ENCODE measurements around the gene PTPRN2. TPM values are rescaled to one million over a fixed set of nuclear protein-coding genes. Genes with fewer than 3 reads are reported as not detected.

PTPRN2 gene
- total RNA-seq, 2 experiments from 2014 or later = 0.46 to 0.51 TPM

GRCh38 chr7:158010961-158011693 lies 576.5 kb downstream of the PTPRN2 start:
- Mint-ChIP-seq H3K9me3 (ENCODE audit: low read depth) (no peaks in the 10 kb centered on the region), H3K4me1 (peaks cover 14% of the 10 kb centered on the region), H3K36me3 (ENCODE audit: low read depth) (no peaks in the 10 kb centered on the region), H3K27ac (no peak overlapping the region), H3K4me3 (no peak overlapping the region), H3K27me3 (peaks cover 2% of the 10 kb centered on the region)
- no peak for ATAC-seq
- CTCF ChIA-PET = no interaction called here
- POLR2A ChIA-PET = no interaction called here
- intact Hi-C loops (cut with DNase I, micrococcal nuclease) = no loop called here
- DNase-seq = no peak

GRCh38 chr7:158009886-158010285 lies 577.7 kb downstream of the PTPRN2 start:
- ATAC-seq (no peak), DNase-seq (no peak)
- Mint-ChIP-seq H3K27me3 (peaks cover 2% of the 10 kb centered on the region), H3K4me1 (peaks cover 14% of the 10 kb centered on the region), H3K27ac (no peak overlapping the region), H3K36me3 (ENCODE audit: low read depth) (no peaks in the 10 kb centered on the region), H3K4me3 (no peak overlapping the region), H3K9me3 (ENCODE audit: low read depth) (no peaks in the 10 kb centered on the region)
- CTCF ChIA-PET = no interaction called here
- intact Hi-C loops (cut with DNase I, micrococcal nuclease) = no loop called here
- POLR2A ChIA-PET = interaction anchor here (0.6 kb wide), 1 partner anchor 91 kb away, joined by 4 read pairs; no protein-coding TSS in a partner anchor

GRCh38 chr7:158008267-158008666 lies 579.4 kb downstream of the PTPRN2 start:
- CTCF ChIA-PET = no interaction called here
- Mint-ChIP-seq H3K27me3 (peaks cover 2% of the 10 kb centered on the region), H3K4me1 (peaks cover 14% of the 10 kb centered on the region), H3K36me3 (ENCODE audit: low read depth) (no peaks in the 10 kb centered on the region), H3K4me3 (no peak overlapping the region), H3K27ac (no peak overlapping the region), H3K9me3 (ENCODE audit: low read depth) (no peaks in the 10 kb centered on the region)
- DNase-seq (no peak), ATAC-seq (no peak)
- POLR2A ChIA-PET = no interaction called here
- intact Hi-C loops (cut with DNase I, micrococcal nuclease) = no loop called here

- ChIA-PET CTCF (no interaction called here), POLR2A (no interaction called here)
- Mint-ChIP-seq H3K27me3 (peaks cover 2% of the 10 kb centered on the region), H3K4me1 (peaks cover 14% of the 10 kb centered on the region), H3K4me3 (no peak overlapping the region), H3K36me3 (ENCODE audit: low read depth) (no peaks in the 10 kb centered on the region), H3K27ac (no peak overlapping the region), H3K9me3 (ENCODE audit: low read depth) (no peaks in the 10 kb centered on the region)
- ATAC-seq (no peak), DNase-seq (no peak)
- intact Hi-C loops (cut with DNase I, micrococcal nuclease) = no loop called here
Measured at GRCh38 chr7:158007697-158008257, 579.8 kb downstream of the PTPRN2 start.

GRCh38 chr7:158006841-158007696 lies 580.6 kb downstream of the PTPRN2 start:
- no peak for ATAC-seq
- Mint-ChIP-seq H3K4me1 (peaks cover 13% of the 10 kb centered on the region), H3K4me3 (no peak overlapping the region), H3K9me3 (ENCODE audit: low read depth) (no peaks in the 10 kb centered on the region), H3K27ac (no peak overlapping the region), H3K27me3 (peaks cover 2% of the 10 kb centered on the region), H3K36me3 (ENCODE audit: low read depth) (no peaks in the 10 kb centered on the region)
- no peak for DNase-seq
- intact Hi-C loops (cut with DNase I, micrococcal nuclease) = no loop called here
- POLR2A ChIA-PET = no interaction called here
- CTCF ChIA-PET = no interaction called here

GRCh38 chr7:158005531-158005930 lies 582.1 kb downstream of the PTPRN2 start:
- intact Hi-C loops (cut with DNase I, micrococcal nuclease) = no loop called here
- CTCF ChIA-PET = no interaction called here
- Mint-ChIP-seq H3K27ac (no peak overlapping the region), H3K4me1 (no peaks in the 10 kb centered on the region), H3K9me3 (ENCODE audit: low read depth) (no peaks in the 10 kb centered on the region), H3K36me3 (ENCODE audit: low read depth) (no peaks in the 10 kb centered on the region), H3K27me3 (peaks cover 2% of the 10 kb centered on the region), H3K4me3 (no peak overlapping the region)
- ATAC-seq (no peak), DNase-seq (no peak)
- POLR2A ChIA-PET = no interaction called here

GRCh38 chr7:158004123-158004490 lies 583.5 kb downstream of the PTPRN2 start:
- ATAC-seq = no peak
- Mint-ChIP-seq H3K27ac (no peak overlapping the region), H3K27me3 (peaks cover 2% of the 10 kb centered on the region), H3K36me3 (ENCODE audit: low read depth) (no peaks in the 10 kb centered on the region), H3K4me3 (no peak overlapping the region), H3K4me1 (no peaks in the 10 kb centered on the region), H3K9me3 (ENCODE audit: low read depth) (no peaks in the 10 kb centered on the region)
- CTCF ChIA-PET = interaction anchor here (0.7 kb wide), 1 partner anchor 74 kb away, joined by 3 read pairs; no protein-coding TSS in a partner anchor
- no peak for DNase-seq
- POLR2A ChIA-PET = no interaction called here
- intact Hi-C loops (cut with DNase I, micrococcal nuclease) = no loop called here

- Mint-ChIP-seq H3K4me3 (no peak overlapping the region), H3K4me1 (no peaks in the 10 kb centered on the region), H3K9me3 (ENCODE audit: low read depth) (no peaks in the 10 kb centered on the region), H3K27ac (no peak overlapping the region), H3K36me3 (ENCODE audit: low read depth) (no peaks in the 10 kb centered on the region), H3K27me3 (peaks cover 2% of the 10 kb centered on the region)
- ATAC-seq = no peak
- POLR2A ChIA-PET = no interaction called here
- DNase-seq = no peak
- intact Hi-C loops (cut with DNase I, micrococcal nuclease) = no loop called here
- CTCF ChIA-PET = no interaction called here
Measured at GRCh38 chr7:158003441-158004122, 584.0 kb downstream of the PTPRN2 start.

- no peak for ATAC-seq
- DNase-seq = no peak
- no peak overlapping the region for H3K27ac Mint-ChIP-seq
- intact Hi-C loops (cut with DNase I, micrococcal nuclease) = no loop called here
- H3K4me1 Mint-ChIP-seq = no peaks in the 10 kb centered on the region
- POLR2A ChIA-PET = no interaction called here
- CTCF ChIA-PET = no interaction called here
- H3K36me3 Mint-ChIP-seq (ENCODE audit: low read depth) = no peaks in the 10 kb centered on the region
- H3K27me3 Mint-ChIP-seq = peaks cover under 1% of the 10 kb centered on the region
- no peak overlapping the region for H3K4me3 Mint-ChIP-seq
- H3K9me3 Mint-ChIP-seq (ENCODE audit: low read depth) = no peaks in the 10 kb centered on the region
Measured at GRCh38 chr7:158002486-158003080, 585.0 kb downstream of the PTPRN2 start.

- ATAC-seq = no peak
- CTCF ChIA-PET = no interaction called here
- Mint-ChIP-seq H3K27ac (no peak overlapping the region), H3K4me3 (no peak overlapping the region), H3K27me3 (no peaks in the 10 kb centered on the region), H3K9me3 (ENCODE audit: low read depth) (no peaks in the 10 kb centered on the region), H3K36me3 (ENCODE audit: low read depth) (no peaks in the 10 kb centered on the region), H3K4me1 (no peaks in the 10 kb centered on the region)
- no peak for DNase-seq
- intact Hi-C loops (cut with DNase I, micrococcal nuclease) = no loop called here
- POLR2A ChIA-PET = no interaction called here
Measured at GRCh38 chr7:158001621-158002320, 585.9 kb downstream of the PTPRN2 start.

GRCh38 chr7:158001003-158001402 lies 586.6 kb downstream of the PTPRN2 start:
- DNase-seq = no peak
- POLR2A ChIA-PET = no interaction called here
- CTCF ChIA-PET = no interaction called here
- H3K27ac Mint-ChIP-seq = no peak overlapping the region
- no peaks in the 10 kb centered on the region for H3K4me1 Mint-ChIP-seq
- no peaks in the 10 kb centered on the region for H3K27me3 Mint-ChIP-seq
- intact Hi-C loops (cut with DNase I, micrococcal nuclease) = no loop called here
- H3K9me3 Mint-ChIP-seq (ENCODE audit: low read depth) = no peaks in the 10 kb centered on the region
- H3K36me3 Mint-ChIP-seq (ENCODE audit: low read depth) = no peaks in the 10 kb centered on the region
- no peak for ATAC-seq
- H3K4me3 Mint-ChIP-seq = no peak overlapping the region
